Kidney (tissue), 14 donors: ENCODE results near the gene TRPV2. TPM values are rescaled to one million over a fixed set of nuclear protein-coding genes. Genes with fewer than 3 reads are reported as not detected.

Experiments used
- DNase-seq, 5 donors: peaks; one replicate each; pipeline ENCODE4 v3.0.0-alpha.2; 2013 to 2020
- FAIRE-seq: peaks from 2 replicates; lab custom pipeline; 2012; peaks lifted over from hg19 to GRCh38; lab: Jason Lieb, UNC
- H3K27ac ChIP-seq, 2 donors: one replicate each; pipeline ENCODE4 v1.7.0; 2013; ENCODE audit warnings: low read depth in 2 of 2, low read length in 2 of 2, inconsistent platforms in 1 of 2
- H3K27me3 ChIP-seq: one replicate; pipeline ENCODE4 v1.7.1; 2013; ENCODE audit warnings: low read length, inconsistent platforms; ENCODE audit not compliant: control insufficient read depth, insufficient read depth
- H3K36me3 ChIP-seq, 3 donors: one replicate each; pipeline versions ENCODE4 v1.7.0 to v1.7.1; 2013; ENCODE audit warnings: low read length in 3 of 3, control low read depth in 1 of 3, inconsistent platforms in 1 of 3; ENCODE audit not compliant: insufficient read depth in 3 of 3, control insufficient read depth in 2 of 3
- H3K4me1 ChIP-seq, 3 donors: one replicate each; pipeline versions ENCODE4 v1.7.0 to v1.7.1; 2013; ENCODE audit warnings: low read length in 3 of 3, inconsistent platforms in 1 of 3, low read depth in 1 of 3; ENCODE audit not compliant: control insufficient read depth in 2 of 3, insufficient read depth in 2 of 3
- H3K4me3 ChIP-seq, 3 donors: one replicate each; pipeline versions ENCODE4 v1.7.0 to v1.8.1; 2013; ENCODE audit warnings: low read length in 3 of 3, control low read depth in 1 of 3, inconsistent platforms in 1 of 3
- H3K9ac ChIP-seq, 3 donors: one replicate each; pipeline versions ENCODE4 v1.7.0 to v1.7.1; 2013; ENCODE audit warnings: low read length in 3 of 3, control low read depth in 1 of 3, inconsistent platforms in 1 of 3
- H3K9me3 ChIP-seq, 3 donors: one replicate each; pipeline versions ENCODE4 v1.7.0 to v1.7.1; 2013; ENCODE audit warnings: low read length in 3 of 3, control low read depth in 1 of 3, inconsistent platforms in 1 of 3; ENCODE audit not compliant: control insufficient read depth in 2 of 3, insufficient read depth in 1 of 3
- intact Hi-C: fragments of 100-400 bp; cut with DNase I; formaldehyde crosslinking; loops from one replicate; pipeline ENCODE4 v1.11.1; 2022
- polyA plus RNA-seq: library from polyadenylated mRNA; stranded (reverse); fragments of 350-450 nt; fragmentation: Illumina TruSeq; extraction: RNeasy Lipid Tissue Mini Kit (QIAGEN cat#74804); gene quantifications from one replicate; pipeline ENCODE4 v1.2.3, GENCODE V29; 2014; ENCODE audit warnings: low read depth, low replicate concordance; ENCODE audit not compliant: insufficient read depth
- total RNA-seq: library from RNA; stranded (reverse); fragmentation: NEBNext Ultra II Directional; extraction: Animal tissue kit (Norgen Biotek cat#: 25700); gene quantifications from one replicate; pipeline ENCODE4 v1.2.1, GENCODE V29; 2021
- TF ChIP-seq, protein P1 (sequence below): IDR thresholded peaks from 3 replicates; pipeline ENCODE4 v1.5.1; 2012; ENCODE audit warnings: mild to moderate bottlenecking, moderate library complexity, borderline replicate concordance; ENCODE audit not compliant: insufficient read depth; ENCODE audit errors: extremely low read depth
- donor health status: control.
- donor health status: control.
- donor health status: control.
- donor health status: control.
- donor health status: control.
- donor health status: DM: yes; HTN: yes; CAD: no.
- donor health status: Normal renal cell carcinoma (clear cell type).

TRPV2 gene
- total and polyA plus RNA-seq, 2 donors from 2014 or later = 8.6 to 18.2 TPM

DNA sequence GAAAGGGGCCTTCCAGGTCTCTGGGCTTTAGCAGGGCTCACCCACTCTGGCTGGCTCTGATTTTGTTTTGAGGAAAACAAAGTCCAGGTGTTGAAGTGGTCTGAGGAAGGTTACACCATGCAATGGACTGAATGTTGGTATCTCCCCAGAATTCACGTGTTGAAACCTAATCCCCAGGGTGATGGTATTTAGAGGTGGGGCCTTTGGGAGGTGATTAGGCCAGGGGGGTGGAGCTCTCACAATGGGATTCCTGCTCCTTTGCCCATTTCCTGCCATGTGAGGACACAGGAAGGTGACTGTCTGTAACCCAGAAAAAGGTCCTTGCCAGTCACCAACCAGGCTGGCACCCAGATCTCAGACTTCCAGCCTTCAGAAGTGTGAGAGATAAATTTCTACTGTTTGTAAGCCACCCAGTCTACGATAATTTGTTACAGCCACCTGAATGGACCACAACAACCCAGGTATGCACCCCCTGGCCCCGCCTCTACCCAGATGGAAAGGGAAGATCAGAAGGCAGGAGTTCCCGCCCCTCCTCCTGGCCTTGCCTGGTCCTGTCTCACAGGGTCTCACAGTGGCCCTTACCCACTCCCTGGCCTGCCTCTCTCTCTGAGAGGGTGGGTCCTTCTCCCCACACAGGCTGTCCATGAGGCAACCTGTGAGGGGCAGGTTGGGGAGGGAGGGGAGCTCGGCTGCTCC, 44.6 kb downstream of the TRPV2 start:
- TF ChIP-seq, protein P1, sequence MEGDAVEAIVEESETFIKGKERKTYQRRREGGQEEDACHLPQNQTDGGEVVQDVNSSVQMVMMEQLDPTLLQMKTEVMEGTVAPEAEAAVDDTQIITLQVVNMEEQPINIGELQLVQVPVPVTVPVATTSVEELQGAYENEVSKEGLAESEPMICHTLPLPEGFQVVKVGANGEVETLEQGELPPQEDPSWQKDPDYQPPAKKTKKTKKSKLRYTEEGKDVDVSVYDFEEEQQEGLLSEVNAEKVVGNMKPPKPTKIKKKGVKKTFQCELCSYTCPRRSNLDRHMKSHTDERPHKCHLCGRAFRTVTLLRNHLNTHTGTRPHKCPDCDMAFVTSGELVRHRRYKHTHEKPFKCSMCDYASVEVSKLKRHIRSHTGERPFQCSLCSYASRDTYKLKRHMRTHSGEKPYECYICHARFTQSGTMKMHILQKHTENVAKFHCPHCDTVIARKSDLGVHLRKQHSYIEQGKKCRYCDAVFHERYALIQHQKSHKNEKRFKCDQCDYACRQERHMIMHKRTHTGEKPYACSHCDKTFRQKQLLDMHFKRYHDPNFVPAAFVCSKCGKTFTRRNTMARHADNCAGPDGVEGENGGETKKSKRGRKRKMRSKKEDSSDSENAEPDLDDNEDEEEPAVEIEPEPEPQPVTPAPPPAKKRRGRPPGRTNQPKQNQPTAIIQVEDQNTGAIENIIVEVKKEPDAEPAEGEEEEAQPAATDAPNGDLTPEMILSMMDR = no peak
- no peak overlapping the region for H3K4me3 ChIP-seq
- H3K4me1 ChIP-seq = peaks cover 0 to 11% (median 0%) of the 10 kb centered on the region in 3 donors
- no peak overlapping the region for H3K27ac ChIP-seq
- intact Hi-C loops = no loop called here
- no peaks in the 10 kb centered on the region for H3K9me3 ChIP-seq
- no peaks in the 10 kb centered on the region for H3K27me3 ChIP-seq
- H3K36me3 ChIP-seq = no peaks in the 10 kb centered on the region
- DNase-seq (peak in 1 of 5 donors; percentile 48), FAIRE-seq (no peak)
- H3K9ac ChIP-seq = no peak overlapping the region

DNA sequence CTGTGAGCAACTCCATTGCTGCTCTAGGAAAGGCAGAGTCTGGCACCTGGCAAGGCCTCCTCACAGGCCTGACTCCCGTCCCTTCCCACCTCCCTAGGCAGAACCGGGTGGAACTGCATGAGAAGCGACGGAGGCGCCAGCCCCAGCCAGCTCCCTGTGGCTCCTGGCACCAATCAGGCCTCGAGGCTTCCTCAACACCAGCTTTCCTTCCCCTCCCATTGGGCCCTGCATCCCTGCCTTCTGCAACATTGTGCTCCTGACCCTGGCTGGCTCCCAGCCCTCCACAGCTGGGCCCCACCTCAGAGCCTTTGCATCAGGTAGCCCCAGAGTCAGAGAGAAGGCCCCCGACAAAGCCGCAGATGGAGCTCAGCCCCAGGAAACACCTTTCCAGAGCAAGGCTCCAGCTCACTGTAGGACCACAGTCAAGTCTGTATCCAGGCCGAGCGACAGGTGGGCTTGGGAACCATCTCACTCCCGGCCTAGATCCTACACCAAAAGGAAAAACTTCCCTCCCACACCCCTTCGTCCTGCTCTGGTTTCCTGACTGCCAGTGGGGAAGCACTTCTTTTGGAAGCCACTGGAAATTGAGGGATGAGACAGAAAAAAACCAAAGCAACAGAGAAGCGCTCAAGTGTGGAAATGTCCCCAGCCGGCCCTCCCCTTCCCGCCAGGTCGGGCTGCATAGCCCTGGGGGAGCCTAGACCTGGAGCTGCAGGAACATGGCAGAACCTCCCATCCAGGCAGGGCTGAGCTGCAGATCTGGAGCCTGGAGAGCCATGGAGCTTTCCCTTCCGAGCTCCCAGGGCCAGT, 45.6 kb downstream of the TRPV2 start:
- Histone ChIP-seq H3K4me3 (no peak overlapping the region), H3K27me3 (no peaks in the 10 kb centered on the region), H3K9me3 (no peaks in the 10 kb centered on the region), H3K27ac (no peak overlapping the region), H3K36me3 (no peaks in the 10 kb centered on the region), H3K4me1 (peaks cover 0 to 11% (median 0%) of the 10 kb centered on the region in 3 donors), H3K9ac (no peak overlapping the region)
- TF ChIP-seq, protein P1 = no peak
- FAIRE-seq (no peak), DNase-seq (no peak)
- intact Hi-C loops = no loop called here

DNA sequence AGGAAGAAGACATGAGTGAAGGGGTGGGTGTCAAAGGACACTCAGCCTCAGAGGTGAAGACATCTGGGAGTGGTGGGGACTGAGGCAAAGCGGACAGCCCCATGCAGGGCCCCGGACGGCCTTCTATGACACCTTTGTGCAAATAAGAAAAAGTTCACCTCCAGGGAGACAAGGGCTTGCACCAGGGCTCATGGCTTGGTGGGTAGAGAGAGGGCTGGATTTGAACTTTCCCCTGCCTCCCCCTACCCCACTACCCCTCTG, 46.2 kb downstream of the TRPV2 start:
- Histone ChIP-seq H3K4me3 (no peak overlapping the region), H3K27me3 (no peaks in the 10 kb centered on the region), H3K36me3 (no peaks in the 10 kb centered on the region), H3K9me3 (no peaks in the 10 kb centered on the region), H3K27ac (no peak overlapping the region), H3K9ac (no peak overlapping the region), H3K4me1 (peaks cover 0 to 11% (median 0%) of the 10 kb centered on the region in 3 donors)
- no peak for DNase-seq
- intact Hi-C loops = no loop called here
- TF ChIP-seq, protein P1 = no peak
- no peak for FAIRE-seq
